ENCODE results near the gene C16orf96.

Gene C16orf96

GRCh38 chr16:4556112-4556511 is at the start of gene C16orf96:
TSS of gene C16orf96 (plus strand) at chr16:4556340. CDS start at chr16:4556490, 150 bp downstream.
- DNase-seq (ENCODE audit: low spot score) = no peak

DNA sequence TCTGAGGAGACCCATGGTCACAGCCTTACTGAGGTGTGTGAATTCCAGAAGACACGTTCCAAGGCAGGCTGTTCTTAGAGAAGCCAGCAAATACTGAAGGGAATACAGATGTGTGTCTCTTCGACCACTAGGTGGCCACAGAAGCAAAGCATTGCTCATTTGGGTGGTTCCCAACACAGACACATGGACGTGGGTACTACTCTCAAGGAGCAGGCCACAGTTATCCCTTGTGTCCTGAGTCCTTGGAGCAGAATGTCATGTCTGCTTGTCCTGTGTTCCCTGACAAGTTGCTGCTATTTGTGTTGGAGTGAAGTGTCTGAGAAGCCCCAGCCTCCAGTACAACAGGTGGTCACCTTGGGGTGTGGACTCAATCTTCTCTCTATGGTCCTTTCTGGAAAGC is 49.7 kb upstream of the C16orf96 start:
- peak; percentile 67 for DNase-seq (ENCODE audit: low spot score)

DNA sequence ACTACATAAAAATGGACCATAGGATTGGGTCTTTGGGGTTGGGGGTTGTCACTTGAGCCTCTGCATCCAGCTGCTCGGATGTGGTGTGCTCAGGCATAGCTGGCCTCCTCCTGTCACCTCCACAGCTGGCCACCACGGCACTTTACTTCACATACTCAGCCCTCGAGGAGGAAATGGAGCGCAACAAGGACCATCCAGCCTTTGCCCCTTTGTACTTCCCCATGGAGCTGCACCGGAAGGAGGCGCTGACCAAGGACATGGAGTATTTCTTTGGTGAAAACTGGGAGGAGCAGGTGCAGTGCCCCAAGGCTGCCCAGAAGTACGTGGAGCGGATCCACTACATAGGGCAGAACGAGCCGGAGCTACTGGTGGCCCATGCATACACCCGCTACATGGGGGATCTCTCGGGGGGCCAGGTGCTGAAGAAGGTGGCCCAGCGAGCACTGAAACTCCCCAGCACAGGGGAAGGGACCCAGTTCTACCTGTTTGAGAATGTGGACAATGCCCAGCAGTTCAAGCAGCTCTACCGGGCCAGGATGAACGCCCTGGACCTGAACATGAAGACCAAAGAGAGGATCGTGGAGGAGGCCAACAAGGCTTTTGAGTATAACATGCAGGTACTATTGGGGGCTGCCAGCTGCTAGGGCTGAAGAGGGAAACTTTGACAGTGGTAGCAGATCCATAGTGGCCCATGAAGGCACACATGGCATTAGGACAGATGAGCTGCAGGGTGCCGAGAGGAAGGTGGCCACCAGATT is 48.4 kb upstream of the C16orf96 start:
- DNase-seq (ENCODE audit: low spot score) = no peak

DNA sequence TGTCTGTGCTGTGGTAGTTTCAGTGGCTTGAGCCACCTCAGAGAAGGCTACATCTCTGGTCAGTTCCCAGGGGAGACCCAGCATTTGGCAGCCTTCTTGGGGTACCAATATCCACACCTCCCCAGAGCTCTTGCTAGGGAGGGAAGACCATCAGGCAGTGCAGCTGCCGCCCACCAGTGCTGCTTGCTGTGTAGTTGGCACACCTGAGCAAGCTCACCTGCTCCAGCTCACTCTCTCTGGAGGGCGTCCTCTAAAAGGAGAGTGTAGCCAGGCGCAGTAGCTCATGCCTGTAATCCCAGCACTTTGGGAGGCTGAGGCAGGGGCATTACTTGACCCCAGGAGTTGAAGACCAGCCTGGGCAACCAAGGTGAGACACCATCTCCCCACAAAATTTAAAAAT is 47.3 kb upstream of the C16orf96 start:
- no peak for DNase-seq (ENCODE audit: low spot score)

GRCh38 chr16:4509420-4509819 is 46.7 kb upstream of the C16orf96 start:
- DNase-seq (ENCODE audit: low spot score) = no peak

DNA sequence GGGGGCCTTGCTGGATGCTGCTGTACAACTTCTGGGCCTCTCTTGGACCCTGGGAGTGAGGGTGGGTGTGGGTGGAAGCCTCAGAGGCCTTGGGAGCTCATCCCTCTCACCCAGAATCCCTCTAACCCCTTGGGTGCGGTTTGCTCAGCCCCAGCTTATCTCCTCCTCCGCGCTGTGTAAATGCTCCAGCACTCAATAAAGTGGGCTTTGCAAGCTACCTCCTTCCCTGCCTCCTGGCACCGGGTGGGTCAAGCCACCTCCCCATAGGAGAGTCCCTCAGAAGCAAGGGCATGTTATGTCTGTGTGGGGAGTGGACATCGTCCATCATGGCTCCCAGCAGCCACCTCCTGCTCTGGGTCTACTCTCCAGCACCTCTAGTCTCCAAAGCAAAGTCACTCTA is 46.0 kb upstream of the C16orf96 start:
- no peak for DNase-seq (ENCODE audit: low spot score)

GRCh38 chr16:4510747-4511426 is 45.3 kb upstream of the C16orf96 start:
- no peak for DNase-seq (ENCODE audit: low spot score)

- DNase-seq (ENCODE audit: low spot score) = no peak
Observed at GRCh38 chr16:4511441-4512082, 44.6 kb upstream of the C16orf96 start.

- no peak for DNase-seq (ENCODE audit: low spot score)
Observed at GRCh38 chr16:4512473-4512872, 43.7 kb upstream of the C16orf96 start.

- DNase-seq (ENCODE audit: low spot score) = no peak
Observed at GRCh38 chr16:4513086-4513860, 42.9 kb upstream of the C16orf96 start.

DNA sequence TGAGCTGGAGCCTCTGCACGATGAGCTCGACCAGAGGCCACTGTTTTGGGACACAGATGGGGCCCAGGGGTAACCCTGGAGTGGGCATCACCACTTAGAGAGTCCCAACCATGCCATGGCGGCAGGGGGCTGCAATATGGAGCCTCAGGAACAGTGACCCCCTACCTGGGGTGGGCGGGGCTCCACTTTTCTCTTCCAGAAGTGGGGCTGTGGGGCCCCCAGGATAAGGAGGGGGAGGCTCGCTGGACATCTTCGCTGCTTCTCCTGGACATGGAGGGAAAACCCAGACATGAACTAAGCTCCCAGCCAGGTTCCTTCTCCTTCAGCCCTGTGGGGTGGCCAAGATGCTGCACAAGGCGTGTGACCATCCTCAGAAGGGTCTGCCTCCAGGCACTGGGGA is 42.3 kb upstream of the C16orf96 start:
- no peak for DNase-seq (ENCODE audit: low spot score)

- DNase-seq (ENCODE audit: low spot score) = no peak
Observed at GRCh38 chr16:4514606-4515005, 41.5 kb upstream of the C16orf96 start.

DNA sequence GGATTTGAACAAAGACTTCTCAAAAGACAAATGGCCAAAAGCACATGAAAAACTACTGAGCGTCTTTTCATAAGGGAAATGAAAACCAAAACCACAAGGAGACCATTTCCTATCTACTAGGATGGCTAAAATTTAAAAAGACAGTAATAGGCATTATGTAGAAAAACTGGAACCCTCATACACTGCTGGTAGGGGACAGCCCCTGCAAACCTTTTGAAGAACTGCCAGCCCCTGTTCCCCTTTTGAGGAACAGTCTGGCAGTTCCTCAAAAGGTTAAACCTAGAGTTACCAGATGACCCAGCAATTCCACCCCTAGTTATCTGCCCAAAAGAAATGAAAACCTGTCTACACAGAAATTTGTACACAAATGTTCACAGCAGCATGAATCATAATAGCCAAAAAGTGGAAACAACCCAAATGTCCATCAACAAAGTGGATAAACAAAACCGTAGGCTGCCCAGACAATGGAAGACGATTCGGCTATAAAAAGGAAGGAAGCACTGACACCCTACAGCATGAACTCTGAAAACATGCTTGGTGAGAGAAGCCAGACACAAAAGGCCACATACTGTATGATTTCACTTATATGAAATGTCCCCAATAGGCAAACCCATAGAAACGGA is 40.4 kb upstream of the C16orf96 start:
- DNase-seq (ENCODE audit: low spot score) = peak; percentile 34

DNA sequence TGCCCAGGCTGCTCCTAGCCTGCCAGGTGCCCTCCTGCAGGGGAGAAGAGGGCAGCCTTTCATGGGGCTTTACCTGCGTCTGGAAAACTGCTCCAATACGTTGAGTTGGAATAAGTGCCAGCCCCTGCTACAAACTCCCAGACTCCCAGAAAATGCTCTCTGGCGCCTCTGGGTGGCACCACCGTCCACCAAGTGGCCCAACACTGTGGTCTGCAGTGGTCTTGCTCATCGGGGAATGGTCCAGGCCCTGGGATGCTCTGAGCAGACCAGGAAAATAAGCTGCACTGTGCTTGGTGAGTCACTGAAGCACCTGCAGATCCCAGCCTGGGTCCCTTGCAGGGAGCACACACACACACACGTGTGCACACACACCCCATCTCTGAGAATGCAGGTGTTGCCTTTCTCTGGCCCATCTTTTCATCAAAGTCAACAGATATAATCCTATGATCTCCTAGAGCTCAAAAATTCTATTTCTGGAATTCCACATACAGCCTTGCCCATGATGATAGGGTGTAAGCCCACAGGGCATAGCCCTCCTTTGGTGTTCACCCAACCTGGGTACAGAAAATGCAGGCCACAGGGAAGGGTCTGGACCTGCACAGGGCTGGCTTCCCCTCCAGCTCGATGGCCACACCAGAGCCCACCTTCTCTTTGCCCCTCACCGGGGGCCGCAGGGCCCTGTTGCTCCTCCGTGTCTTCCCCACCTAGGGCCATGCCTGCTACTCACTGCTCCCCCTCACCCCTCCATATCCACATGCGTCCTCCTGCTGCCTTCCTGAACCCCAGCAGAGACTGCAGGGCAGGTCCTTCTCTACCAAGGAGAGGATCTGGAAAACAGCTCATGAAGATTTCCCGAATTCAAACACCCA is 38.1 kb upstream of the C16orf96 start:
- no peak for DNase-seq (ENCODE audit: low spot score)

DNA sequence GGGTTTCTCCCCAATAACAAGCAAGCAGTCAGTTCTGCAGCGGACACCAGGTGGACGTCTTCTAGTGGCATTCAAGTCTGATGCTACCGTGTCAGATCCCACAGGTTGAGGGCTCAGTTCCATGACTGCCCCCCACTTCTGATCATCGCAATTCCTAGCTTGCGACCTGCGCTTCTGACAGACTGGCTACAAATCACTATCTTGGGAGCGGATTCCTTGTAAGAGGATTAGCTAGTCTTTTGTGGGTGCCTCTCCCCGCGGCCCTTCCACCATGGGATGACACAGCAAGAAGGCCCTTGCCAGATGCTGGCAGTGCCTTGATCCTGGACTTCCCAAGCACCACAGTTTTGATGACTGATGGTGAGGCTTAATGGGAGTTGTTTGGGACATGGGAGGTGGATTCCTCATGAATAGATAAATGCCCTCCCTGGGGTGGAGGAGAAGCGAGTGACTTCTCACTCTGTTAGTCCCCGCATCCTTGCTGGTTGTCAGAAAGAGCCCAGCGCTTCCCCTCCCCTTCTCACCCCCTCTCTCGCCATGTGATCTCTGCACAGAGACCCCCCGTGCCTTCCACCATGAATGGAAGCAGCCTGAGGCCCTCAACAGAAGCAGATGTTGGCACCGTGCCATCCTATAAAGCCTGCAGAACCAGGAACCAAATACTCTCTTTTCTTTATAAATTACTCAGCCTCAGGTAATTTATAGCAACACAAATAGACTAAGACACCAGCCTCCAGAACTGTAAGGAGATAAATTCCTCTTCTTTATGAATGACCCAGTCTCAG is 36.7 kb upstream of the C16orf96 start:
- DNase-seq (ENCODE audit: low spot score) = no peak

GRCh38 chr16:4520913-4521312 is 35.2 kb upstream of the C16orf96 start:
- no peak for DNase-seq (ENCODE audit: low spot score)

GRCh38 chr16:4522051-4522581 is 34.0 kb upstream of the C16orf96 start:
- no peak for DNase-seq (ENCODE audit: low spot score)

GRCh38 chr16:4523686-4524085 is 32.5 kb upstream of the C16orf96 start:
- no peak for DNase-seq (ENCODE audit: low spot score)

GRCh38 chr16:4524571-4524970 is 31.6 kb upstream of the C16orf96 start:
- DNase-seq (ENCODE audit: low spot score) = no peak

DNA sequence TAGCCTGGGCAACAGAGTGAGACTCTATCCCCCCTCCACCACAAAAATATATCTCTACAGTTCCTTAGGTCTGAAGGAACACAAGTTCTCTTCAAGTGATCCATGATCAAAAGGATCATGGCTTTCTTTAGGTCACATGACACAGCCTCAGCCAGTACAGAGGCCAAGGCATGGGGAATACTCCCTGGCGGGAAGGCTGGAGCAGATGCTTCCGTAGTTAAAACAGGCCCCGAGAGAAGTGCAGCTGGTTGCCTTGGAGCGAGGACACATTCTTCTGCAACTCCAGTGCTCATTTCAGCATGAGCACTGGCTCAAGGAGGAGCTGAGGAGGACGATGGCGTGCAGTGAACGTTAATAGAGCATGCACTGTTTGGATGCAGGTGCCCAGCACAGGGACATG is 31.1 kb upstream of the C16orf96 start:
- no peak for DNase-seq (ENCODE audit: low spot score)
